ENCODE data around the gene ITPR2. TPM values are rescaled to one million over a fixed set of nuclear protein-coding genes. Genes with fewer than 3 reads are reported as not detected.

ITPR2 gene
- total RNA-seq, 2 experiments from 2014 or later = 25.6 to 44.7 TPM

DNA sequence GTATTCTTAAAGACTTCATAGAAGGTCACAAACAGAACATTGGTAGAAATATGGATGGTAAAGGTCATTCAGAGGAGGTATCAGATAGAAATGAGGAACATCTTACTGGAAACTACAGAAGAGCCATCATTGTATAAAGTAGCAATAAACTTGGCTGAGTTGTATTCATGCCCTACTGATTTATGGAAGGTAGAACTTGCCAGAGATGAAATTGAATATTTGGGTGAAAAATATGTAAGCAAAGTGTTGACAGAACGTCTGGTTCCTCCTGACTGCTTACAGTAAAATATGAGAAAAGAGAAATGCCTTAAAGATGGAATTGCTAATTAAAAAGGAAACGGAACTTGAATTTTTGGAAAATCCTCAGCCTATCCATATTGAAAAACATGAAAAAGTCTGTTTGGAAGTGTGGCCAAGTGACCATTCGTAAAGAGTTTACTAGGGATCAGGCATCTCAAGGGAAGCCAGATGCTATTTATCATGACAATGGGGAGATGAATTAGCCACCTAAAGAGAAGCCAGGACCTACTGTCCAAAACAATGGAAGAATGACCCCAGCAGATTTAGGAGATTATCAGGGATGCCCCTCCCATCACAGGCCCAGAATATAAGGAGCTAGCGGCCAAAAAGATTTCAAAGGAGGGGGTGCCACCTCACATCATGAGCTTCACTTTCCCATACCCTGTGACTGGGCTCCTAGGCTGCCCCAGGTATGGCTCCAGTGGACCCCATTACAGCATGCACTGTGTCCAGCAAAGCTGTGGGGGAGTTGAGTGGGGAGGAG is 189.3 kb downstream of the ITPR2 start:
- Histone ChIP-seq H3K4me2 (ENCODE audit: low read length) (no peak overlapping the region), H3K36me3 (ENCODE audit: insufficient read depth, low read length) (no peaks in the 10 kb centered on the region), H3K4me3 (ENCODE audit: low read depth, low read length, poor library complexity, severe bottlenecking) (no peak overlapping the region), H3K27ac (ENCODE audit: low read depth, low read length, poor library complexity, severe bottlenecking) (no peak overlapping the region), H2AFZ (ENCODE audit: low read length) (no peak overlapping the region), H3K9me3 (ENCODE audit: low read length) (no peaks in the 10 kb centered on the region), H3K4me1 (ENCODE audit: insufficient read depth, low read length, poor library complexity, severe bottlenecking) (no peaks in the 10 kb centered on the region), H3K79me2 (ENCODE audit: insufficient read depth, low read depth, low read length) (no peaks in the 10 kb centered on the region), H4K20me1 (ENCODE audit: insufficient read depth, low read length) (no peaks in the 10 kb centered on the region), H3K9me2 (ENCODE audit: insufficient read depth, low read length) (no peaks in the 10 kb centered on the region)
- POLR2A ChIA-PET = no interaction called here
- no peak for TF ChIP-seq EZH2phosphoT487 (IDR thresholded peaks at IDR 0.05; ENCODE audit: borderline replicate concordance, low read depth, low read length)
- TF ChIP-seq, protein P1, sequence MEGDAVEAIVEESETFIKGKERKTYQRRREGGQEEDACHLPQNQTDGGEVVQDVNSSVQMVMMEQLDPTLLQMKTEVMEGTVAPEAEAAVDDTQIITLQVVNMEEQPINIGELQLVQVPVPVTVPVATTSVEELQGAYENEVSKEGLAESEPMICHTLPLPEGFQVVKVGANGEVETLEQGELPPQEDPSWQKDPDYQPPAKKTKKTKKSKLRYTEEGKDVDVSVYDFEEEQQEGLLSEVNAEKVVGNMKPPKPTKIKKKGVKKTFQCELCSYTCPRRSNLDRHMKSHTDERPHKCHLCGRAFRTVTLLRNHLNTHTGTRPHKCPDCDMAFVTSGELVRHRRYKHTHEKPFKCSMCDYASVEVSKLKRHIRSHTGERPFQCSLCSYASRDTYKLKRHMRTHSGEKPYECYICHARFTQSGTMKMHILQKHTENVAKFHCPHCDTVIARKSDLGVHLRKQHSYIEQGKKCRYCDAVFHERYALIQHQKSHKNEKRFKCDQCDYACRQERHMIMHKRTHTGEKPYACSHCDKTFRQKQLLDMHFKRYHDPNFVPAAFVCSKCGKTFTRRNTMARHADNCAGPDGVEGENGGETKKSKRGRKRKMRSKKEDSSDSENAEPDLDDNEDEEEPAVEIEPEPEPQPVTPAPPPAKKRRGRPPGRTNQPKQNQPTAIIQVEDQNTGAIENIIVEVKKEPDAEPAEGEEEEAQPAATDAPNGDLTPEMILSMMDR (conservative IDR thresholded peaks at IDR 0.05; ENCODE audit: low read length) = no peak
- BruUV-seq (replicated peaks) = no TSS peak
- no peak for DNase-seq (ENCODE audit: low spot score)
- intact Hi-C loops (cut with micrococcal nuclease; ENCODE audit: unreplicated experiment) = no loop called here
- CTCF ChIA-PET (ENCODE audit: unreplicated experiment) = no interaction called here

DNA sequence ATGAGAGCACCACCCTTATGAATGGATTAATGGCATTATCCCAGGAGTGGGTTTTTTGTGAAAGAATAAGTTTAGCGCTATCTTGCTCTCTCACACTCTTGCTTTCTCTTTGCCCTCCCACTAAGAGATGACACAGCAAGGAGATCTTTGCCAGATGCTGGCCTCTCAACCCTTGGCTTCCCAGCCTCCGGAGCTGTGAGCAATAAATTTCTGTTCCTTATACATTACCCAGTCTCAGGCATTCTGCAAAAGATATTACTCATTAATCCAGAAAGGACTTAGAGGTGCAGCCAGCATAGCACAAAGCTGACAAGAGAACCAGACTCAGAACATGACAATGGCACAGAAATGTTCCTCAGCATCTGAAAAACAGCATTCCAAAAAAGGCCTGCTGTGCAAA is 190.6 kb downstream of the ITPR2 start:
- no peak overlapping the region for H3K4me3 ChIP-seq (ENCODE audit: low read depth, low read length, poor library complexity, severe bottlenecking)
- POLR2A ChIA-PET = no interaction called here

More for the DNA sequence above, 190.6 kb downstream of the ITPR2 start:
- Histone ChIP-seq H3K9me2 (ENCODE audit: insufficient read depth, low read length) (no peaks in the 10 kb centered on the region), H3K4me2 (ENCODE audit: low read length) (no peak overlapping the region), H3K4me1 (ENCODE audit: insufficient read depth, low read length, poor library complexity, severe bottlenecking) (no peaks in the 10 kb centered on the region), H2AFZ (ENCODE audit: low read length) (no peak overlapping the region), H4K20me1 (ENCODE audit: insufficient read depth, low read length) (no peaks in the 10 kb centered on the region), H3K9me3 (ENCODE audit: low read length) (no peaks in the 10 kb centered on the region), H3K27ac (ENCODE audit: low read depth, low read length, poor library complexity, severe bottlenecking) (no peak overlapping the region), H3K79me2 (ENCODE audit: insufficient read depth, low read depth, low read length) (no peaks in the 10 kb centered on the region), H3K36me3 (ENCODE audit: insufficient read depth, low read length) (no peaks in the 10 kb centered on the region)
- no peak for DNase-seq (ENCODE audit: low spot score)
- no TSS peak for BruUV-seq (replicated peaks)
- intact Hi-C loops (cut with micrococcal nuclease; ENCODE audit: unreplicated experiment) = no loop called here
- no peak for TF ChIP-seq EZH2phosphoT487 (IDR thresholded peaks at IDR 0.05; ENCODE audit: borderline replicate concordance, low read depth, low read length)
- TF ChIP-seq, protein P1 (conservative IDR thresholded peaks at IDR 0.05; ENCODE audit: low read length) = no peak
- CTCF ChIA-PET (ENCODE audit: unreplicated experiment) = no interaction called here
